Fibroblast of skin of scalp (primary cell): Measurements from ENCODE around the gene HPGD.

Experiments used
- DNase-seq: peaks from one replicate; pipeline ENCODE4 v3.0.0-alpha.2; 2013

HPGD gene

GRCh38 chr4:174467107-174467506 lies 55.2 kb downstream of the HPGD start:
- no peak for DNase-seq

DNA sequence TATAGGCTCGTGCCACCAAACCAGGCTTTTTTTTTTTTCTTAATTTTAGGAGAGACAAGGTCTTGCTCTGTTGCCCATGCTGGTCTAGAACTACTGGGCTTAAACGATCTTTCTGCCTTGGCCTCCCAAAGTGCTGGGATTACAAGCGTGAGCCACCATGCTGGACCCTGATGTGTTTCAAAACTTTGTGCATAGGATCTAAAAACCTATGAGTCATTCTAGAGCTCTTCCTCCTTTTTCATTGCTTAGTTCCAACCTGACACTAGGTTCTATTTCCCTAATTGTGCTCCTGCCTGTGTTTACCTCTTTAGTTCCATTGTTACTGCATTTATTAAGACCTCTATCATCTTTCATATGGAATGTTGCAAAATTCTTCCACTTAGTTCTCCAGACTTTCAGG lies 57.3 kb downstream of the HPGD start:
- DNase-seq = no peak

- DNase-seq = no peak
Observed at GRCh38 chr4:174461466-174462106, 60.7 kb downstream of the HPGD start.

- DNase-seq = peak; percentile 6
Observed at GRCh38 chr4:174460684-174461083, 61.6 kb downstream of the HPGD start.

- no peak for DNase-seq
Observed at GRCh38 chr4:174457468-174457867, 64.8 kb downstream of the HPGD start.

DNA sequence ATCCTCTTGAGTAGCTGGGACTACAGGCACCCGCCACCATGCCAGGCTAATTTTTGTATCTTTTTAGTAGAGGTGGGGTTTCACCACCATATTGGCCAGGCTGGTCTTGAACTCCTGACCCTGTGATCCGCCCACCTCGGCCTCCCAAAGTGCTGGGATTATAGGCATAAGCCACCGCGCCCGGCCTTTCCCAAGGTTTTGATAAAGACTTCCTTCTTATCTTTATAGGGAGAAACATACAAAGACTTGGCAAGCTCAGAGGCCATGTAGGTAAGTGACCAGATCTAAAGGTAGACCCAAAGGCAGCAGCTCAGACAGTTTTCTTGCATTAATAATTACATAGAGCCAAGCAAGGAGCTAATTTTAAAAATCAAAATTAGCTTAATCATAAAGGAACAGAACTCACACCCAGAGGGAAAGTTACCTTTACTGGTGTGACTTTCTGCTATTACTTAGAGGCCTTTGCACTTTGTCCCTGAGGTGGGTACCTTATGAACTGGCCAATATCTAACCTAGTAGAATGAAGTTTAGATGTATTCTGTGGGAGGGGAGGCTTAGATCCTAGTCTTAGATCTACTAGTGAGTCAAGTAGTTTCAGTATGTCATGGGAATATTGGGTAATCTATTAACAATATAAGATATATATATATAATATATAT lies 67.3 kb downstream of the HPGD start:
- DNase-seq = no peak

DNA sequence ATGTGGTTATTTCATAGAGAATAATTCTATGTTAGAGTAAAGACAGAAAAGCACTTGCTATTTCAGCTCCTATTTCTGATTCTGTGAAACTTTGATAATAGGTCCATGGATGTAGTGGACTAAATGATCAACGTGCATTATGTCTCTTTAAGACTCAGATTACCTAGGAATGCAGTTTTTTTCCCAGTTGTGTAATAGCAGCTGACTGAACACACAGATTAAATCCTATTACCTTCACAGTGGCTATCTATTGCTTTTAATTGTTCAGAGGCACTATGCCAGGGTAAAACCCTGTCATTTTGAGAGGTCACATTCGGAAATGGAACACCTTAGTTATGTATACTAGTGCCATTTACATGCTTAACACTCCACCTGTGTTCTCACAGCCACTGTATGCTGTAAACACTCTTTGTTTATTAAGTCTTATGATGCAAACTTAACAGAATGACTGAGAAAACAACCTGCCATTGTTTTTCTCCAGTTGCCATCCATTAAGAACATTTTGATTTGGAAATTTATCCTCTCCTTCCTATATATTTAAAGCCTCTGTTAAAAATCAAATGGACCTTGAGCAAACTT lies 70.5 kb downstream of the HPGD start:
- DNase-seq = no peak

GRCh38 chr4:174450786-174451125 lies 71.5 kb downstream of the HPGD start:
- no peak for DNase-seq

DNA sequence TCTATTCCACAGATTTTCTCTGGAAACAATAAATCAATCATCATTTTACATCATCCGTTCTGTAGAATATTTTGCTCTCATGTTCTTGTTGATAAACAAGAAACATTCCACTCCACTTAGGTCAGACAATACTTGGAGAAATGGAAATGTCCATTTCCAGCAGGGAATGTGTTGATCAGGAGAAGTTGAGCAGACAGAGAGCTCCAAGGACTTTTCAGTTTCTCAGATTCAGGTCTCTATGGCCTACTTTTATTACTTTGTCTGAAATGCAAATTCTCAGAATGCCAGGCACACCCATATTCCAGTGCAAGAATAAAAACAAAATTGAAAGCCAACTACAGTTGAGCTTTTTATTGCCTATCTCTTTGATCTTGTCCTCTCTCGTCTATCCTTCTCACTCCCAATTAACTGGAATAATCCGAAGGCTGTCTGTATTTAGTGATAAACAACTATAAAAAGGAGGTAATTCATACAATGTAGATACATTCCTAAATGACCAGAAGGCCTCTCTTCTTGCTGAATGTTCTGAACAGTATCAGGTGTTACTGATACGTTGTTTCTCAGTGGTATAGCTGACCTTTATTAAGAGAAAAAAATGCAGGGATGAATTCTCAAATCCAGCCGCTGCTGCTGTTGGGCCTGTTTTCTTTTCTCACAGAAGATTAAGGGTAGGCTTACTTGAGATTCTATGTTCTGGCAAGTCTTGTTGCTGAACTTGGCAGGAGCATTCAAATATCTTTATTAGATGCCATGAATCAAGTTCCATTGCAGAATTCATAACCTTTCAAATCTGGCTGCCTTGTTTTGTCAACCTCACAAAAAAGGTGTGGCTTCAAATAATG lies 72.1 kb downstream of the HPGD start:
- no peak for DNase-seq

- no peak for DNase-seq
Observed at GRCh38 chr4:174449152-174449551, 73.1 kb downstream of the HPGD start.

DNA sequence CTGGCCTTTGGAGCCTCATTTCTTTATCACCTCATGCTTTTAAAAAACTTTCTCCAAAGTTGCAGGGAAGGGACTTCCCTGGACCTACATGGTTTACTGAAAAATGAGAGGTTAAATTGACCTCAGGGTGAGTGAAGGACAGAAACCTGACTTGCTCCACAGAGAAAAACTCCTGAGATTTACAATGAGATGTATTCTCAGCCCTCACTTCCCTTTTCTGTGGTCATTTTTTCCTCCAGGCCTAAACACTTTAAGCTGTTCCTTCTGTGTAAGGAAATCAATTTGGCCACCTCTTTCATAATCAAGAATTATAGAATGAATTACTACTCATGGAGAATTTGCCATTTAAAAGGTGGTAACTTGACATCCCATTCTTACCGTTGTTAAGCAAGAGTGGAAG lies 77.9 kb downstream of the HPGD start:
- no peak for DNase-seq
